ENCODE results near the gene ART5. TPM values are rescaled to one million over a fixed set of nuclear protein-coding genes. Genes with fewer than 3 reads are reported as not detected.
"Not testable (repeated sequence)": the region's sequence is repeated elsewhere in the genome, so short reads cannot be mapped to it uniquely, and the experiment has no call there.

The ART5 gene
- total and polyA plus RNA-seq, 9 of the 15 experiments (the other 6 are each of a cell fraction or from before 2014, with no cell fraction given) = 0.08 to 0.59 (median 0.33) TPM

- H3K4me1 ChIP-seq (replicated peaks in 1 of 2; ENCODE audit: control insufficient read depth in 2 of 2, insufficient read depth in 2 of 2, low read length in 2 of 2); H3K4me2 ChIP-seq (ENCODE audit: insufficient read depth, low read length); H3K27ac ChIP-seq (ENCODE audit: extremely low read depth, low read depth, low read length); H3K9ac ChIP-seq (ENCODE audit: insufficient read depth in 1 of 2, low read depth in 2 of 2, low read length in 2 of 2); BruUV-seq (replicated peaks); in situ Hi-C loops (cut with MboI); DNase-seq (ENCODE audit: extremely low read depth in 1 of 4, low spot score in 3 of 4); H4K20me1 ChIP-seq (replicated peaks; ENCODE audit: control insufficient read depth, insufficient read depth, low read length); H3K9me1 ChIP-seq (ENCODE audit: control insufficient read depth, insufficient read depth, low read length); H3K4me3 ChIP-seq; ATAC-seq; H3K27me3 ChIP-seq (ENCODE audit: control insufficient read depth in 2 of 2, insufficient read depth in 2 of 2, low read length in 2 of 2); H3K36me3 ChIP-seq (ENCODE audit: control insufficient read depth, insufficient read depth, low read length); H3K79me2 ChIP-seq (ENCODE audit: control insufficient read depth, insufficient read depth, low read length); POLR2A ChIA-PET; CTCF ChIA-PET (ENCODE audit: low intra/inter-chr PET ratio); intact Hi-C loops (cut with micrococcal nuclease); H2AFZ ChIP-seq (ENCODE audit: low read depth, low read length); H3K9me3 ChIP-seq (replicated peaks; ENCODE audit: control insufficient read depth, insufficient read depth, low read depth, low read length): not testable (repeated sequence)
- 0 out of 4 replicates have a peak, but pooled peaks of 1 of the 2 experiments have one; percentile 15 for TF ChIP-seq SIX5 (IDR thresholded peaks at IDR 0.05; ENCODE audit: borderline replicate concordance in 1 of 2, insufficient read depth in 1 of 2, low read depth in 1 of 2, low read length in 2 of 2)
- TF ChIP-seq ELF1 (tag; IDR thresholded peaks at IDR 0.05) = peak; percentile 45
- TF ChIP-seq L3MBTL2 (IDR thresholded peaks at IDR 0.05) = peak; percentile 74
- peak; percentile 61; the same call in 1 of the 2 replicates for TF ChIP-seq ZNF143 (CRISPR knock-in tag; IDR thresholded peaks at IDR 0.05)
- TF ChIP-seq MGA (IDR thresholded peaks at IDR 0.05) = peak; percentile 65
- peak; percentile 56 for TF ChIP-seq HCFC1 (IDR thresholded peaks at IDR 0.05; ENCODE audit: low read depth, low read length)
- peak; percentile 25; the same call in 1 of the 2 replicates for TF ChIP-seq USF1 (CRISPR knock-in tag; IDR thresholded peaks at IDR 0.05)
- peak; percentile 44 for FAIRE-seq
- 12% methylated on average over 2 of the region's 2 CpGs for WGBS (ENCODE audit: insufficient coverage, low coverage, missing lambda C conversion rate)
Measured at GRCh38 chr11:3590193-3590592, 51.6 kb downstream of the ART5 start.
